CD1c-positive myeloid dendritic cell (primary cell): Measurements from ENCODE around the gene RASSF5.

ENCODE experiments used
- DNase-seq: peaks from one replicate; pipeline ENCODE4 v3.0.0-alpha.2; 2016; ENCODE audit errors: extremely low spot score

RASSF5 gene

GRCh38 chr1:206507284-206508129, at the start of gene RASSF5:
RASSF5 (plus strand) TSS chr1:206507531; CDS start chr1:206507603, 72 bp downstream.
- DNase-seq, result peak; percentile 84

GRCh38 chr1:206459703-206460102, 47.6 kb upstream of the RASSF5 start:
- DNase-seq, result no peak

GRCh38 chr1:206460836-206461426, 46.4 kb upstream of the RASSF5 start:
- no peak for DNase-seq

- peak; percentile 81 for DNase-seq
These were observed 45.5 kb upstream of the RASSF5 start for GRCh38 chr1:206461602-206462455.

GRCh38 chr1:206463137-206463536, 44.2 kb upstream of the RASSF5 start:
- no peak for DNase-seq

- DNase-seq, result no peak
These were observed 43.4 kb upstream of the RASSF5 start for GRCh38 chr1:206463911-206464310.

- peak; percentile 72 for DNase-seq
These were observed 42.8 kb upstream of the RASSF5 start for GRCh38 chr1:206464456-206464964.

- peak; percentile 48 for DNase-seq
These were observed 41.4 kb upstream of the RASSF5 start for GRCh38 chr1:206465951-206466350.

- DNase-seq, result no peak
These were observed 40.3 kb upstream of the RASSF5 start for GRCh38 chr1:206466840-206467649.

GRCh38 chr1:206467915-206468314, 39.4 kb upstream of the RASSF5 start:
- DNase-seq, result peak; percentile 93

GRCh38 chr1:206468571-206468970, 38.8 kb upstream of the RASSF5 start:
- DNase-seq, result no peak

GRCh38 chr1:206469411-206469932, 37.9 kb upstream of the RASSF5 start:
- DNase-seq, result no peak

- peak; percentile 69 for DNase-seq
These were observed 37.2 kb upstream of the RASSF5 start, which contains the start of gene IKBKE for GRCh38 chr1:206469933-206470691. IKBKE (plus strand) TSS chr1:206470476; CDS start chr1:206473228, 2,752 bp downstream.

- peak; percentile 62 for DNase-seq
These were observed 36.5 kb upstream of the RASSF5 start for GRCh38 chr1:206470692-206471414.

GRCh38 chr1:206471415-206471801, 35.9 kb upstream of the RASSF5 start:
- no peak for DNase-seq

- DNase-seq, result no peak
These were observed 35.3 kb upstream of the RASSF5 start for GRCh38 chr1:206472024-206472423.

- DNase-seq, result peak; percentile 92
These were observed 34.9 kb upstream of the RASSF5 start for GRCh38 chr1:206472454-206472853.

GRCh38 chr1:206472886-206473285, 34.4 kb upstream of the RASSF5 start:
- peak; percentile 68 for DNase-seq

- no peak for DNase-seq
These were observed 31.3 kb upstream of the RASSF5 start for GRCh38 chr1:206476058-206476457.
